Breast epithelium (tissue), 4 donors: Measurements from ENCODE around the gene EIPR1. TPM values are rescaled to one million over a fixed set of nuclear protein-coding genes. Genes with fewer than 3 reads are reported as not detected.

Source experiments
- DNase-seq, 2 donors: peaks; one replicate each; pipeline ENCODE4 v3.0.0-alpha.2; 2019; ENCODE audit warnings: low spot score in 2 of 2
- H3K27ac ChIP-seq, 2 donors: fragments of 200-600 bp; sonication (generic) in 1 of 2; one replicate each; pipeline ENCODE4 v1.5.1; 2016 to 2019; ENCODE audit warnings: mild to moderate bottlenecking in 1 of 2
- H3K27me3 ChIP-seq, 2 donors: fragments of 200-600 bp; sonication (generic) in 1 of 2; one replicate each; pipeline versions ENCODE4 v1.5.1 to v1.6.0; 2017 to 2019; ENCODE audit warnings: control low read depth in 1 of 2, mild to moderate bottlenecking in 1 of 2
- H3K36me3 ChIP-seq: fragments of 200-600 bp; one replicate; pipeline ENCODE4 v1.5.1; 2019
- H3K4me1 ChIP-seq, 2 donors: fragments of 200-600 bp; sonication (generic); one replicate each; pipeline ENCODE4 v1.5.1; 2016 to 2019; ENCODE audit warnings: control low read depth in 1 of 2
- H3K4me3 ChIP-seq, 3 donors: fragments of 200-600 bp; sonication (generic); 1 replicate in 2 of 3; 2 replicates in 1 of 3; pipeline ENCODE4 v1.5.1; 2016 to 2019; ENCODE audit warnings: mild to moderate bottlenecking in 3 of 3, moderate library complexity in 2 of 3
- H3K9me3 ChIP-seq, 2 donors: fragments of 200-600 bp; sonication (generic) in 1 of 2; one replicate each; pipeline ENCODE4 v1.5.1; 2016 to 2019; ENCODE audit warnings: control low read depth in 1 of 2
- POLR2A ChIP-seq: fragments of 450-650 bp; IDR thresholded peaks from one replicate; pipeline ENCODE4 v1.6.1; 2016; ENCODE audit warnings: antibody characterized with exemption, mild to moderate bottlenecking, moderate library complexity
- POLR2AphosphoS5 ChIP-seq, 3 donors: sonication (generic); formaldehyde crosslinking; IDR thresholded peaks; one replicate each; pipeline ENCODE4 v1.6.1; 2017; ENCODE audit warnings: antibody characterized with exemption in 3 of 3
- intact Hi-C: fragments of 100-400 bp; cut with DNase I; formaldehyde crosslinking; loops from one replicate; pipeline ENCODE4 v1.15.1; 2023; ENCODE audit warnings: low total_unique reads
- total RNA-seq, 3 donors: library from RNA; depleted of rRNA; stranded (reverse); fragments of >200 nt; gene quantifications; one replicate each; pipeline ENCODE4 v1.1.0, GENCODE V29; 2016
- TF ChIP-seq, protein P1 (sequence below), 3 donors: fragments of 450-650 bp; IDR thresholded peaks; one replicate each; pipeline ENCODE4 v1.5.1; 2016 to 2017; ENCODE audit warnings: antibody characterized with exemption in 3 of 3, mild to moderate bottlenecking in 3 of 3, moderate library complexity in 3 of 3

EIPR1 gene
- total RNA-seq, 3 donors from 2014 or later, result 12.8 to 31.0 (median 23.3) TPM

DNA sequence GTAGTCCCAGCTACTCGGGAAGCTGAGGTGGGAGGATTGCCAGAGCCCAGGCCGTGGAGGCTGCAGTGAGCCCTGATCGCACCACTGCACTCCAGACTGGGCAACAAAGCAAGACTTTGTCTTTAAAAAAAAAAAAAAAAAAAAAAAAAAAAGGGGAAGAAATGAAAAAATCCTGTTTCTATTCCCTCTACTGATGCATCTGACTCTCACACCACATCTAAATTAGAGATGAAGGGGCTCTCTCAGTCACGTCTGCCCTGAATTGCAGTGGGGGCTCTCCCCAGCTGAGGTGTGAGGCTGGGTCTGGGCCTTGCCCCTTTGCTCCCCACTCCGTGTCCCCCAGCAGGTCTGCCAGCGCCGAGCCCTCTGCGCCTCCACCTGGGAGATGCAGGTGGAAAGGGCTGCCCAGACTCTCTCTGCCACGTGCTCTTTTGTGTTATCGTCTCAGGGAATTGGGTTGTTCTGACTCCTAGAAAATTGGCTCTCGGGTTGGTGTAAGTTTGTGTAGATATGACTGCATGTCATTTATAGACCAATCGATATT, 32.1 kb upstream of the EIPR1 start:
- no peak for DNase-seq
- Histone ChIP-seq H3K27ac (no peak overlapping the region), H3K9me3 (no peaks in the 10 kb centered on the region), H3K27me3 (no peaks in the 10 kb centered on the region), H3K36me3 (no peaks in the 10 kb centered on the region), H3K4me3 (no peak overlapping the region), H3K4me1 (no peaks in the 10 kb centered on the region)
- TF ChIP-seq POLR2AphosphoS5 (IDR thresholded peaks at IDR 0.05) (no peak), POLR2A (no peak)
- TF ChIP-seq, protein P1, sequence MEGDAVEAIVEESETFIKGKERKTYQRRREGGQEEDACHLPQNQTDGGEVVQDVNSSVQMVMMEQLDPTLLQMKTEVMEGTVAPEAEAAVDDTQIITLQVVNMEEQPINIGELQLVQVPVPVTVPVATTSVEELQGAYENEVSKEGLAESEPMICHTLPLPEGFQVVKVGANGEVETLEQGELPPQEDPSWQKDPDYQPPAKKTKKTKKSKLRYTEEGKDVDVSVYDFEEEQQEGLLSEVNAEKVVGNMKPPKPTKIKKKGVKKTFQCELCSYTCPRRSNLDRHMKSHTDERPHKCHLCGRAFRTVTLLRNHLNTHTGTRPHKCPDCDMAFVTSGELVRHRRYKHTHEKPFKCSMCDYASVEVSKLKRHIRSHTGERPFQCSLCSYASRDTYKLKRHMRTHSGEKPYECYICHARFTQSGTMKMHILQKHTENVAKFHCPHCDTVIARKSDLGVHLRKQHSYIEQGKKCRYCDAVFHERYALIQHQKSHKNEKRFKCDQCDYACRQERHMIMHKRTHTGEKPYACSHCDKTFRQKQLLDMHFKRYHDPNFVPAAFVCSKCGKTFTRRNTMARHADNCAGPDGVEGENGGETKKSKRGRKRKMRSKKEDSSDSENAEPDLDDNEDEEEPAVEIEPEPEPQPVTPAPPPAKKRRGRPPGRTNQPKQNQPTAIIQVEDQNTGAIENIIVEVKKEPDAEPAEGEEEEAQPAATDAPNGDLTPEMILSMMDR (IDR thresholded peaks at IDR 0.05), result no peak
- intact Hi-C loops, result no loop called here

DNA sequence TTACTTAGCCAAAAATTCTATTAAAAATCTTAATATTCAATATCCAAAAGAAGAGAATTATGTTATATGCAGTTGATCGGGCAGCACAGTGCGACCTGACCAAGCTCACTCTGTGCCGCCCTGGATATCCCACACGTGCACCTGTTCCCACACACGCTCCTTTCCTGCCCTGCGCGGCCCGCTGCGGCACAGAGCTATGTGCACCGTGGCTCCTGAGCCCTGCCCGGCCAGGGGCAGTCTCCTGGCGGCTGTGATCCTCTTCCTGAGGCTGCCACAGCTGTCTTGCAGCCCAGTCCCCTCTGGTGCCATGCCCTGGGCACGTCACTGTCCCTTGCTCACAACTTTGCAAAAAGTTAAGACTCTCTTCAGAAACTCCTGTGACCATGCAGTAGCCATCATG, 31.2 kb upstream of the EIPR1 start:
- no peak for DNase-seq
- H3K4me3 ChIP-seq, result no peak overlapping the region
- H3K27me3 ChIP-seq, result no peaks in the 10 kb centered on the region
- no peaks in the 10 kb centered on the region for H3K36me3 ChIP-seq
- TF ChIP-seq POLR2AphosphoS5 (IDR thresholded peaks at IDR 0.05) (no peak), POLR2A (no peak)
- TF ChIP-seq, protein P1 (IDR thresholded peaks at IDR 0.05), result no peak
- H3K9me3 ChIP-seq, result no peaks in the 10 kb centered on the region
- no peaks in the 10 kb centered on the region for H3K4me1 ChIP-seq
- intact Hi-C loops, result no loop called here
- H3K27ac ChIP-seq, result no peak overlapping the region

DNA sequence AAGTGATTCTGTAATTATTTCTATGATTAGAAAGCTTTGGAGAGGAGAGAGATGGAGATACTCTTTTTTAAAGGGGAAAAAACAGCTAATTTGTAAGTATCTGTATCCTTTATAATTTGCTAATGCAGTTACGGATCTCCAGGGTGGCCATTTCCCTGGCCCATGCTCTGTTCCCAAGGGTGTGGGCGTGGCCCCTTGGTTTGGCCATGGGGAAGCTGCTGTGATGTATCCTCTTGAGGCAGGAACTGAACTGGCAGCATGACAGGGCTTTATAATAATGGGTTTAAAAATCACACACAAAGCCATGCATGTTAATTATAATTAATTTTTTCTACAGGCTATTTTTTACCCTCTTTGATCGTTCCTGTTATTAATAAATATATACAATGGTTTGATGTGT, 28.9 kb upstream of the EIPR1 start:
- H3K36me3 ChIP-seq, result no peaks in the 10 kb centered on the region
- TF ChIP-seq, protein P1 (IDR thresholded peaks at IDR 0.05), result no peak
- TF ChIP-seq POLR2AphosphoS5 (IDR thresholded peaks at IDR 0.05), result no peak
- TF ChIP-seq POLR2A, result no peak

DNA sequence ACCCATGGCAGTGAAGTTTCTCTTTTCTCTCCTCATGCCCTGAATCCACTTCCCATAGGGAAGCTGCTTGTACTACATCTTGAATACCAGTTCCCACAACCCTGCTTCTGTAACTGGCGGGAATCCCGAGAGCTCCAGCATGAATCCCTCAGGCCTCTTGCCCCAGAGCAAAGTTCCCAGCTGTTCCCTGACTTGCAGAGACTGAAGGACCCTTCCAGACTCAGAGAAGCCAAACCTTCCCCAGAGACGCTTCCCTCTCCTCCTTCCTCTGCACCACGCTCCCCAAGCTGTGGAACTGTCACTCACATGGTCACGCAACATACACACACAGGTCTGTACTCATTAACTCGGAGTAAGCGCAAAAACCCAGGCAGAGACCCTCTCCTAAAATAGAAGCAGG, 28.3 kb upstream of the EIPR1 start:
- H3K27ac ChIP-seq, result no peak overlapping the region
- H3K27me3 ChIP-seq, result no peaks in the 10 kb centered on the region
- intact Hi-C loops, result no loop called here
- no peak for DNase-seq
- TF ChIP-seq POLR2AphosphoS5 (IDR thresholded peaks at IDR 0.05), result no peak
- TF ChIP-seq, protein P1 (IDR thresholded peaks at IDR 0.05), result no peak
- no peak overlapping the region for H3K4me3 ChIP-seq
- H3K4me1 ChIP-seq, result no peaks in the 10 kb centered on the region
- H3K36me3 ChIP-seq, result no peaks in the 10 kb centered on the region
- no peaks in the 10 kb centered on the region for H3K9me3 ChIP-seq

More for the DNA sequence above, 28.9 kb upstream of the EIPR1 start:
- intact Hi-C loops, result no loop called here
- no peaks in the 10 kb centered on the region for H3K9me3 ChIP-seq
- H3K27ac ChIP-seq, result no peak overlapping the region
- no peaks in the 10 kb centered on the region for H3K4me1 ChIP-seq
- no peaks in the 10 kb centered on the region for H3K27me3 ChIP-seq
- DNase-seq, result no peak
- no peak overlapping the region for H3K4me3 ChIP-seq

DNA sequence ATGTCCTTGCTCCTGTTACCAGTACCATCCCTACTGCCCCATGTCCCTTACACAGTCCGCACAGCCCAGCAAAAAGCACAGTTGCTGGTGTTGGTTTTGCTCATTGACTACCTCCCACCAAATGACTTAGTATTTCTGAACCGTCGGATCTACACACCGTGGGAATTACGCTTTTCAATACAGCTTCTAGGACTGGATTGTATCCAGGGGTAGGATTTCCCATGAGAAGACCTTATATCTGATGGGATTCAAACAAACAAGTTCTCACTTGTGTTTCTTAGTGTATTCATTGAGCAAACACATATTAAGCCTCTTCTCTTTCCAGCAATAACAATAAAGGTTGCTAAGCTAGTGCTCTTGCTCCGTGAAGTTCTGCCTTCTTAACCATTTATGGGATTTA, 27.7 kb upstream of the EIPR1 start:
- no peaks in the 10 kb centered on the region for H3K4me1 ChIP-seq
- intact Hi-C loops, result no loop called here
- DNase-seq, result no peak
- H3K27ac ChIP-seq, result no peak overlapping the region
- H3K4me3 ChIP-seq, result no peak overlapping the region
- TF ChIP-seq, protein P1 (IDR thresholded peaks at IDR 0.05), result no peak
- TF ChIP-seq POLR2AphosphoS5 (IDR thresholded peaks at IDR 0.05) (no peak), POLR2A (no peak)
- H3K27me3 ChIP-seq, result no peaks in the 10 kb centered on the region
- no peaks in the 10 kb centered on the region for H3K9me3 ChIP-seq
- H3K36me3 ChIP-seq, result no peaks in the 10 kb centered on the region
